ENCODE results near the gene VSIR. TPM values are rescaled to one million over a fixed set of nuclear protein-coding genes. Genes with fewer than 3 reads are reported as not detected.

The VSIR gene
- total and polyA plus RNA-seq, 2 donors, result 25.2 to 51.8 TPM

DNA sequence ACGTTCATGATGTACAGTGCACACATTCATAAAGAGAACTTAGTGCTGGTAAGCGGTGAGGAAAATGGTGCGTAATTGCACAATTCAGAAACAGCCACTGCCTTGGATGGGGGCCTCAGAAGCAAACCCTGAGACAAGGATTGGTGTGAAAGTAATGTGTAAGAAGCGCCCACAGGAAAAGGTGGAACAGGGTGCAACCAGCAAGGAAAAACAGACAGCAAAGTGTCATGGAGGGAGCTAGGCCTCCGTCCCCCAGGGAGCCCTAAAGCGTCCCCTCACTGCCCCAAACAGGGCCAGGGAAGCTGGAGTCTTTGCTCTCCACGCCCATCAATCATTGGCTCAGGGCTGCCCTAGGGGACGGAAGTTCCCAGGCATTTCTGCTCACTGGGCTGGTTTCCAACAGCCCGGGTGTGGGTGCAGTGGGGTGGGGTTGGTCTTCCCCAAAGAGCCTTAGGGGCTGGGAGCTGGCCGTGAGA lies 44.1 kb downstream of the VSIR start:
- Histone ChIP-seq H3K27me3 (ENCODE audit: control insufficient read depth in 2 of 2, insufficient read depth in 1 of 2, low read length in 1 of 2) (no peaks in the 10 kb centered on the region), H3K27ac (ENCODE audit: low read depth in 1 of 2, low read length in 1 of 2) (peak overlapping the region; percentile 6 to 98), H3K9me3 (ENCODE audit: control insufficient read depth in 2 of 2, insufficient read depth in 1 of 2, low read length in 1 of 2) (no peaks in the 10 kb centered on the region), H3K36me3 (ENCODE audit: control insufficient read depth in 2 of 2, insufficient read depth in 2 of 2, low read length in 1 of 2) (peaks cover 0 to 3% of the 10 kb centered on the region in 2 donors), H3K4me1 (ENCODE audit: control insufficient read depth in 2 of 2, insufficient read depth in 2 of 2, low read length in 2 of 2) (peaks cover 31 to 58% of the 10 kb centered on the region in 2 donors), H3K4me3 (ENCODE audit: low read length in 2 of 2) (no peak overlapping the region)
- no peak for DNase-seq (ENCODE audit: low read depth in 6 of 9, low spot score in 9 of 9)
- WGBS, result 47% methylated on average over 10 of the region's 10 CpGs

- H3K4me1 ChIP-seq (ENCODE audit: control insufficient read depth in 2 of 2, insufficient read depth in 2 of 2, low read length in 2 of 2), result peaks cover 31 to 67% of the 10 kb centered on the region in 2 donors
- H3K27ac ChIP-seq (ENCODE audit: low read depth in 1 of 2, low read length in 1 of 2), result peak overlapping the region; percentile 94 to 98
- H3K27me3 ChIP-seq (ENCODE audit: control insufficient read depth in 2 of 2, insufficient read depth in 1 of 2, low read length in 1 of 2), result no peaks in the 10 kb centered on the region
- DNase-seq (ENCODE audit: low read depth in 6 of 9, low spot score in 9 of 9), result peak in 7 of 9 donors; percentile 55 to 91 (median 74)
- WGBS, result 49% methylated on average over 8 of the region's 8 CpGs
- H3K4me3 ChIP-seq (ENCODE audit: low read length in 2 of 2), result no peak overlapping the region
- peaks cover 0 to 3% of the 10 kb centered on the region in 2 donors for H3K36me3 ChIP-seq (ENCODE audit: control insufficient read depth in 2 of 2, insufficient read depth in 2 of 2, low read length in 1 of 2)
- H3K9me3 ChIP-seq (ENCODE audit: control insufficient read depth in 2 of 2, insufficient read depth in 1 of 2, low read length in 1 of 2), result no peaks in the 10 kb centered on the region
These were observed 45.3 kb downstream of the VSIR start for GRCh38 chr10:71727738-71728737.

GRCh38 chr10:71727105-71727737 lies 46.1 kb downstream of the VSIR start:
- Histone ChIP-seq H3K27ac (ENCODE audit: low read depth in 1 of 2, low read length in 1 of 2) (peak overlapping the region; percentile 94 to 98), H3K9me3 (ENCODE audit: control insufficient read depth in 2 of 2, insufficient read depth in 1 of 2, low read length in 1 of 2) (no peaks in the 10 kb centered on the region), H3K4me3 (ENCODE audit: low read length in 2 of 2) (no peak overlapping the region), H3K36me3 (ENCODE audit: control insufficient read depth in 2 of 2, insufficient read depth in 2 of 2, low read length in 1 of 2) (peaks cover 0 to 3% of the 10 kb centered on the region in 2 donors), H3K4me1 (ENCODE audit: control insufficient read depth in 2 of 2, insufficient read depth in 2 of 2, low read length in 2 of 2) (peaks cover 31 to 67% of the 10 kb centered on the region in 2 donors), H3K27me3 (ENCODE audit: control insufficient read depth in 2 of 2, insufficient read depth in 1 of 2, low read length in 1 of 2) (no peaks in the 10 kb centered on the region)
- DNase-seq (ENCODE audit: low read depth in 6 of 9, low spot score in 9 of 9), result peak in 2 of 9 donors; percentile 40 to 64
- 28% methylated on average over 12 of the region's 12 CpGs for WGBS

DNA sequence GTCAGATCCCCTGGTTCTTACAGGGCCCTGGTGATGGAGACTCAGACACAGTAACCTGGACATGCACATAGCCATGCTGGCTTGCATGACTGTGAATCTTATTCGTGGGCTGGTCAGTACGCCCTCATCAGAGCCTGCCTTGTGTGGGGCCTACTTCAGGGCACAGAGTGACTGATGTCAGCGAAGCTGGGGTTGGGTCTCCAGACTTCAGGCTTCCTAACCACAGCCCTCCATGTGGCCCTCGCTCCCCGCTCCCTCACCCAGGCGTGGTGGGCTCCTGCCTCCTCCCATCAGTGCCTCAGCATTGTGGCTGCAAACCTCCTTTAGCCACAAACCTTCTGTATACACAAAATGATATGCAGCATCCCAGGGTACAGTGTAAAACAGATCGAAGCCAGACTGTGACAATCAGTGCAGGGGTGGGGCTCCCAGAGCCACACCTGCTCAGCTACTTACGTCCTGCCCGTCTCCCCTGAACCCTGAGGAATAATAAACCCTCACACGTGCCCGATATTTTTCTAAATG lies 46.7 kb downstream of the VSIR start:
- Histone ChIP-seq H3K9me3 (ENCODE audit: control insufficient read depth in 2 of 2, insufficient read depth in 1 of 2, low read length in 1 of 2) (no peaks in the 10 kb centered on the region), H3K4me1 (ENCODE audit: control insufficient read depth in 2 of 2, insufficient read depth in 2 of 2, low read length in 2 of 2) (peaks cover 31 to 67% of the 10 kb centered on the region in 2 donors), H3K36me3 (ENCODE audit: control insufficient read depth in 2 of 2, insufficient read depth in 2 of 2, low read length in 1 of 2) (no peaks in the 10 kb centered on the region), H3K27me3 (ENCODE audit: control insufficient read depth in 2 of 2, insufficient read depth in 1 of 2, low read length in 1 of 2) (no peaks in the 10 kb centered on the region), H3K27ac (ENCODE audit: low read depth in 1 of 2, low read length in 1 of 2) (peak overlapping the region; percentile 94 to 98), H3K4me3 (ENCODE audit: low read length in 2 of 2) (no peak overlapping the region)
- peak in 2 of 9 donors; percentile 46 to 62 for DNase-seq (ENCODE audit: low read depth in 6 of 9, low spot score in 9 of 9)
- 22% methylated on average over 11 of the region's 11 CpGs for WGBS

GRCh38 chr10:71725998-71726579 lies 47.2 kb downstream of the VSIR start:
- DNase-seq (ENCODE audit: low read depth in 6 of 9, low spot score in 9 of 9), result peak in 2 of 9 donors; percentile 33 to 50
- Histone ChIP-seq H3K27ac (ENCODE audit: low read depth in 1 of 2, low read length in 1 of 2) (peak overlapping the region; percentile 20 to 98), H3K36me3 (ENCODE audit: control insufficient read depth in 2 of 2, insufficient read depth in 2 of 2, low read length in 1 of 2) (no peaks in the 10 kb centered on the region), H3K9me3 (ENCODE audit: control insufficient read depth in 2 of 2, insufficient read depth in 1 of 2, low read length in 1 of 2) (no peaks in the 10 kb centered on the region), H3K4me1 (ENCODE audit: control insufficient read depth in 2 of 2, insufficient read depth in 2 of 2, low read length in 2 of 2) (peaks cover 31 to 66% of the 10 kb centered on the region in 2 donors), H3K27me3 (ENCODE audit: control insufficient read depth in 2 of 2, insufficient read depth in 1 of 2, low read length in 1 of 2) (no peaks in the 10 kb centered on the region), H3K4me3 (ENCODE audit: low read length in 2 of 2) (no peak overlapping the region)
- WGBS, result 32% methylated on average over 9 of the region's 9 CpGs

DNA sequence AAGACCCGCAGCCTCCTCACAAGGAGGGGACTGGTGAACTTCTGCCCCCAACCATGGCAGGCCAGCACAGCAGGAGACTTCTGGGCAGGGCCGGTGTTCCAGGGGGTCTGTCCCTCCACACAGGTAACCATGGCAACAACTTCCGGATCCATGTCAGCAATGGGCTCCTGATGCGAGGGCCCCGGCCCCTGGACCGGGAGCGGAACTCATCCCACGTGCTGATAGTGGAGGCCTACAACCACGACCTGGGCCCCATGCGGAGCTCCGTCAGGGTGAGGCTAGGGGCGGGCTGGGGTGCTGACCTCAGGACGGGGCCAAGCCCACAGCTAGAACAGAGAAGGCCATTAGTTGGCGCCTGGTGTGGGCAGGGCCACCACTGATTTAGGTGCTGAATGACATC lies 48.1 kb downstream of the VSIR start:
- Histone ChIP-seq H3K36me3 (ENCODE audit: control insufficient read depth in 2 of 2, insufficient read depth in 2 of 2, low read length in 1 of 2) (no peaks in the 10 kb centered on the region), H3K4me1 (ENCODE audit: control insufficient read depth in 2 of 2, insufficient read depth in 2 of 2, low read length in 2 of 2) (peaks cover 31 to 60% of the 10 kb centered on the region in 2 donors), H3K27me3 (ENCODE audit: control insufficient read depth in 2 of 2, insufficient read depth in 1 of 2, low read length in 1 of 2) (no peaks in the 10 kb centered on the region), H3K4me3 (ENCODE audit: low read length in 2 of 2) (no peak overlapping the region), H3K9me3 (ENCODE audit: control insufficient read depth in 2 of 2, insufficient read depth in 1 of 2, low read length in 1 of 2) (no peaks in the 10 kb centered on the region), H3K27ac (ENCODE audit: low read depth in 1 of 2, low read length in 1 of 2) (no peak overlapping the region)
- no peak for DNase-seq (ENCODE audit: low read depth in 6 of 9, low spot score in 9 of 9)
- 98% methylated on average over 14 of the region's 14 CpGs for WGBS

DNA sequence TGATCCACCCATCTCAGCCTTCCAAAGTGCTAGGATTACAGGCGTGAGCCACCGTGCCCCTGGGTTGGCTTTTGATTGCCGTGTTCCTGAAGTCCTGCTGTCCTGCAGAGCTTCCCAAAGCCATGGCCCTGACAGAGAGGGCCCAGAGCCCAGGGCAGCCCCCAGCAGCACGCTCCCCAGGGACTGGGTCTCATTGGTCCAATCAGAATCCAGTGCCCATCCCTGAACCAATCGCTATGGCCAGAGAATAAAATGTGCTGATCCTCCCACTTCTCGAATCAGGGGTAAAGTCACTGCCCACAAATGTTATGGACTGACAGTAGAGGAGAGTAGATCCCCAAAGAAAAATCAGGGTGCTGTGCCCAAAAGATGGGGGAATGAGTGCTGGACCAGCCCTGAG lies 48.8 kb downstream of the VSIR start:
- over 99% methylated on average over 6 of the region's 6 CpGs for WGBS
- no peaks in the 10 kb centered on the region for H3K36me3 ChIP-seq (ENCODE audit: control insufficient read depth in 2 of 2, insufficient read depth in 2 of 2, low read length in 1 of 2)
- H3K4me3 ChIP-seq (ENCODE audit: low read length in 2 of 2), result no peak overlapping the region
- peaks cover 31 to 63% of the 10 kb centered on the region in 2 donors for H3K4me1 ChIP-seq (ENCODE audit: control insufficient read depth in 2 of 2, insufficient read depth in 2 of 2, low read length in 2 of 2)
- H3K9me3 ChIP-seq (ENCODE audit: control insufficient read depth in 2 of 2, insufficient read depth in 1 of 2, low read length in 1 of 2), result no peaks in the 10 kb centered on the region
- no peak for DNase-seq (ENCODE audit: low read depth in 6 of 9, low spot score in 9 of 9)
- no peak overlapping the region for H3K27ac ChIP-seq (ENCODE audit: low read depth in 1 of 2, low read length in 1 of 2)
- no peaks in the 10 kb centered on the region for H3K27me3 ChIP-seq (ENCODE audit: control insufficient read depth in 2 of 2, insufficient read depth in 1 of 2, low read length in 1 of 2)

DNA sequence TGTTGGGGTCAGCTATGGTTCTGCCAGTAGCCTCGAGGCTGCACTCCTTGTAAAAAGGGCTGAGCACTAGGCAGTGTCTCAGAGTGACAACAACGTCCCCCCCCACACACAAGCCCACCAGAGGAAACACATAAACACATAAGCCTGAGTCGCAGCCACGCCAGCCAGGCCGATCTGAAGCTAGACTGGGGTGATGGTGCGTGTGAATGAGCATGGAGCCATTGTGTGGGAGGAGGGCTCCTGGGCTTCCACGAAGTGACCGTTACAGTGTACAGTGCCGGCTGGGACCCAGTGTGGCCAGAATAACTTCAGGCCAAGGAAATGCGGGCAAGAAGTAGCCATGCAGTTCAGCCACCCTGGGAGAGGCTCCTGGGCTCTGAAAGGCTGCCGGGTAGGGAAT lies 50.0 kb downstream of the VSIR start:
- no peaks in the 10 kb centered on the region for H3K36me3 ChIP-seq (ENCODE audit: control insufficient read depth in 2 of 2, insufficient read depth in 2 of 2, low read length in 1 of 2)
- 97% methylated on average over 11 of the region's 11 CpGs for WGBS
- no peak overlapping the region for H3K27ac ChIP-seq (ENCODE audit: low read depth in 1 of 2, low read length in 1 of 2)
- H3K4me3 ChIP-seq (ENCODE audit: low read length in 2 of 2), result no peak overlapping the region
- DNase-seq (ENCODE audit: low read depth in 6 of 9, low spot score in 9 of 9), result no peak
- H3K9me3 ChIP-seq (ENCODE audit: control insufficient read depth in 2 of 2, insufficient read depth in 1 of 2, low read length in 1 of 2), result peaks cover 0 to 5% of the 10 kb centered on the region in 2 donors
- H3K27me3 ChIP-seq (ENCODE audit: control insufficient read depth in 2 of 2, insufficient read depth in 1 of 2, low read length in 1 of 2), result no peaks in the 10 kb centered on the region
- peaks cover 21 to 53% of the 10 kb centered on the region in 2 donors for H3K4me1 ChIP-seq (ENCODE audit: control insufficient read depth in 2 of 2, insufficient read depth in 2 of 2, low read length in 2 of 2)
